GM18517 (cell line): ENCODE measurements around the gene ADAMTSL2.

Experiments used
- ATAC-seq: cut with Tn5 transposase; IDR thresholded peaks from one replicate; pipeline ENCODE4 v1.9.1; 2021; ENCODE audit warnings: mild to moderate bottlenecking, moderate library complexity; ENCODE audit not compliant: unreplicated experiment

The ADAMTSL2 gene

GRCh38 chr9:133603135-133603927 lies 68.8 kb downstream of the ADAMTSL2 start:
- ATAC-seq, result no peak

GRCh38 chr9:133604214-133604613 lies 69.7 kb downstream of the ADAMTSL2 start:
- no peak for ATAC-seq

- no peak for ATAC-seq
Measured at GRCh38 chr9:133604856-133605255, 70.4 kb downstream of the ADAMTSL2 start.

- ATAC-seq, result no peak
Measured at GRCh38 chr9:133605446-133605845, 70.9 kb downstream of the ADAMTSL2 start.

GRCh38 chr9:133605856-133606707 lies 71.6 kb downstream of the ADAMTSL2 start:
- no peak for ATAC-seq

- ATAC-seq, result no peak
Measured at GRCh38 chr9:133606708-133607025, 72.2 kb downstream of the ADAMTSL2 start.

- no peak for ATAC-seq
Measured at GRCh38 chr9:133607381-133607780, 72.9 kb downstream of the ADAMTSL2 start.

GRCh38 chr9:133607976-133608375 lies 73.5 kb downstream of the ADAMTSL2 start:
- ATAC-seq, result no peak

GRCh38 chr9:133608382-133608781 lies 73.9 kb downstream of the ADAMTSL2 start:
- ATAC-seq, result no peak

- ATAC-seq, result no peak
Measured at GRCh38 chr9:133608889-133609288, 74.4 kb downstream of the ADAMTSL2 start.

GRCh38 chr9:133609311-133610098 lies 75.0 kb downstream of the ADAMTSL2 start, which contains the start of gene FAM163B:
Gene FAM163B (minus strand): TSS chr9:133609389. CDS start chr9:133580223, 29,166 bp downstream.
- no peak for ATAC-seq

GRCh38 chr9:133610845-133611244 lies 76.3 kb downstream of the ADAMTSL2 start:
- no peak for ATAC-seq

GRCh38 chr9:133612051-133612450 lies 77.5 kb downstream of the ADAMTSL2 start:
- no peak for ATAC-seq

- ATAC-seq, result no peak
Measured at GRCh38 chr9:133612816-133613215, 78.3 kb downstream of the ADAMTSL2 start.

GRCh38 chr9:133613432-133613831 lies 78.9 kb downstream of the ADAMTSL2 start:
- no peak for ATAC-seq

- no peak for ATAC-seq
Measured at GRCh38 chr9:133614056-133614455, 79.6 kb downstream of the ADAMTSL2 start.

- ATAC-seq, result no peak
Measured at GRCh38 chr9:133614678-133615077, 80.2 kb downstream of the ADAMTSL2 start.

- no peak for ATAC-seq
Measured at GRCh38 chr9:133615186-133615585, 80.7 kb downstream of the ADAMTSL2 start.

GRCh38 chr9:133615606-133616188 lies 81.2 kb downstream of the ADAMTSL2 start:
- no peak for ATAC-seq

- ATAC-seq, result no peak
Measured at GRCh38 chr9:133616643-133617405, 82.3 kb downstream of the ADAMTSL2 start.
